Ovary (tissue), 9 donors: ENCODE results near the gene PLEKHH3. TPM values are rescaled to one million over a fixed set of nuclear protein-coding genes. Genes with fewer than 3 reads are reported as not detected.

Experiments
- DNase-seq, 5 donors: peaks; one replicate each; pipeline ENCODE4 v3.0.0-alpha.2; 2019 to 2020
- H3K27ac ChIP-seq, 2 donors: fragments of 200-600 bp; one replicate each; pipeline versions ENCODE4 v1.5.1 to v1.8.0; 2019 to 2022
- H3K27me3 ChIP-seq: fragments of 200-600 bp; one replicate; pipeline ENCODE4 v1.8.0; 2022
- H3K36me3 ChIP-seq: fragments of 200-600 bp; sonication (generic); one replicate; pipeline ENCODE4 v1.5.1; 2019
- H3K4me1 ChIP-seq: one replicate; pipeline ENCODE4 v1.8.1; 2013; ENCODE audit warnings: mild to moderate bottlenecking, moderate library complexity; ENCODE audit not compliant: insufficient read depth
- H3K4me3 ChIP-seq: fragments of 200-600 bp; sonication (generic); one replicate; pipeline ENCODE4 v1.5.1; 2017
- H3K9me3 ChIP-seq, 2 donors: fragments of 200-600 bp in 1 of 2; sonication (generic) in 1 of 2; one replicate each; pipeline versions ENCODE4 v1.5.1 to v1.8.1; 2013 to 2019; ENCODE audit warnings: mild to moderate bottlenecking in 1 of 2, moderate library complexity in 1 of 2
- EP300 ChIP-seq: sonication (generic); formaldehyde crosslinking; IDR thresholded peaks from one replicate; pipeline ENCODE4 v1.6.1; 2017; ENCODE audit warnings: antibody characterized with exemption
- POLR2A ChIP-seq: fragments of 450-650 bp; IDR thresholded peaks from one replicate; pipeline ENCODE4 v1.6.1; 2017; ENCODE audit warnings: antibody characterized with exemption, mild to moderate bottlenecking, moderate library complexity
- WGBS, 3 donors: extraction: QIAGEN DNeasy Blood & Tissue Kit in 1 of 3; methylation state at CpG; one replicate each; pipeline versions ENCODE4 v1.1.5 to v1.1.7; 2013 to 2017; 5-methylcytosine and 5-hydroxymethylcytosine counted together
- intact Hi-C, 4 donors: fragments of 100-400 bp; cut with DNase I; formaldehyde crosslinking; loops; one replicate each; pipeline versions ENCODE4 v1.11.0 to v1.15.1; 2022 to 2023
- polyA plus RNA-seq, 2 donors: library from polyadenylated mRNA; stranded (reverse); fragments of 200-250 nt in 1 of 2; fragments of 350-450 nt in 1 of 2; fragmentation: Illumina TruSeq in 1 of 2; extraction: RNeasy Lipid Tissue Mini Kit (QIAGEN cat#74804) in 1 of 2; gene quantifications; one replicate each; pipeline ENCODE4 v1.2.3, GENCODE V29; 2013 to 2014
- total RNA-seq, 7 donors: library from RNA; depleted of rRNA in 2 of 7; stranded (reverse); fragments of >200 nt in 2 of 7; fragmentation: NEBNext Ultra II Directional in 3 of 7; extraction: Animal tissue kit (Norgen Biotek cat#: 25700) in 3 of 7; gene quantifications; one replicate each; pipeline versions ENCODE4 v1.1.0 to v1.2.4, GENCODE V29; 2016 to 2023
- TF ChIP-seq, protein P1 (sequence below), 3 donors: fragments of 450-650 bp in 2 of 3; fragments of 200-600 bp in 1 of 3; IDR thresholded peaks; one replicate each; pipeline versions ENCODE4 v1.5.1 to v1.8.0; 2016 to 2022; ENCODE audit warnings: antibody characterized with exemption in 3 of 3, mild to moderate bottlenecking in 1 of 3
- donor health status: DM: no; HTN: no; CAD: no; lungs with moderate emphysema.
- donor health status: DM: no; HTN: no; CAD: no.
- donor health status: Bipolar disorder and iron deficiency.
- donor health status: DM: yes; HTN: yes; CAD: no.
- donor health status: DM: no; HTN: no; CAD: no.
- donor health status: DM: yes; HTN: yes; CAD: no.

The PLEKHH3 gene
- total and polyA plus RNA-seq, 9 donors: 2.1 to 81.6 (median 37.4) TPM

DNA sequence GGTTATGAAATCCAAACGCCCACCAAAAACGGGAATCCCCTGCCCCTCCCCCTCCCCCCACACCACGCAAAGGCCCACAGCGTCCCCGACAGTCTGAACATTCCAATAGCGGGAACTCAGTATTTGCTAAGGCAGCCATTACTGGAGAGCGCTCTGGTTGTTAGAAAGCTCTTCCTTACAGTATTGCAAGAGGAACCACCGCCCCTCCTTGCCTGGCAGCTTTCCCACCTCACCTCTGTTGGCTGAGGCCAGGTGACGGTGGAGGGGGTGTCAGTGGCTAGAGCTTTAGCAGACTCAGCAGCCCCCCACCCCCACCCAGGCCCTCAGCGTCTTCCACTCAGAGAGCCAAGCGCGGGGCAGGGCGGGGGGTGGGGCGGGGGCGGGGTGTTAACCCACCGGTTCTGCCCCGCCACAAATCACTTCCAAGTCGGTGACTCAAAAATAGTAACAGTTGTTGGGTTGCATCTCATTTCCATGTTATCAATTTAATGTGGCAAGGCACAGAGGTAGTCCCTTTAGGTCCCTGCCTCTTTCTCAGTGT is 2.2 kb upstream of the PLEKHH3 start:
- no peak for TF ChIP-seq EP300
- TF ChIP-seq, protein P1, sequence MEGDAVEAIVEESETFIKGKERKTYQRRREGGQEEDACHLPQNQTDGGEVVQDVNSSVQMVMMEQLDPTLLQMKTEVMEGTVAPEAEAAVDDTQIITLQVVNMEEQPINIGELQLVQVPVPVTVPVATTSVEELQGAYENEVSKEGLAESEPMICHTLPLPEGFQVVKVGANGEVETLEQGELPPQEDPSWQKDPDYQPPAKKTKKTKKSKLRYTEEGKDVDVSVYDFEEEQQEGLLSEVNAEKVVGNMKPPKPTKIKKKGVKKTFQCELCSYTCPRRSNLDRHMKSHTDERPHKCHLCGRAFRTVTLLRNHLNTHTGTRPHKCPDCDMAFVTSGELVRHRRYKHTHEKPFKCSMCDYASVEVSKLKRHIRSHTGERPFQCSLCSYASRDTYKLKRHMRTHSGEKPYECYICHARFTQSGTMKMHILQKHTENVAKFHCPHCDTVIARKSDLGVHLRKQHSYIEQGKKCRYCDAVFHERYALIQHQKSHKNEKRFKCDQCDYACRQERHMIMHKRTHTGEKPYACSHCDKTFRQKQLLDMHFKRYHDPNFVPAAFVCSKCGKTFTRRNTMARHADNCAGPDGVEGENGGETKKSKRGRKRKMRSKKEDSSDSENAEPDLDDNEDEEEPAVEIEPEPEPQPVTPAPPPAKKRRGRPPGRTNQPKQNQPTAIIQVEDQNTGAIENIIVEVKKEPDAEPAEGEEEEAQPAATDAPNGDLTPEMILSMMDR (IDR thresholded peaks at IDR 0.05): no peak
- no peak for TF ChIP-seq POLR2A
- H3K4me3 ChIP-seq: peak overlapping the region; percentile 68
- 4 to 10% (median 7%) methylated on average over 14 to 18 of the region's 18 CpGs for WGBS, 3 donors
- peak overlapping the region; percentile 82 to 94 for H3K27ac ChIP-seq
- intact Hi-C loops: loop anchor here in 2 of 4 donors (2.0 to 5.0 kb wide), 2 partner anchors 72 to 100 kb away; partner anchors contain the start of genes RETREG3 (in 1 of the 2) and TUBG1 (in 1 of the 2)
- no peaks in the 10 kb centered on the region for H3K27me3 ChIP-seq
- DNase-seq: peak; percentile 59 to 77 (median 75)
- no peaks in the 10 kb centered on the region for H3K9me3 ChIP-seq
- no peaks in the 10 kb centered on the region for H3K36me3 ChIP-seq
- H3K4me1 ChIP-seq: peaks cover 20% of the 10 kb centered on the region

DNA sequence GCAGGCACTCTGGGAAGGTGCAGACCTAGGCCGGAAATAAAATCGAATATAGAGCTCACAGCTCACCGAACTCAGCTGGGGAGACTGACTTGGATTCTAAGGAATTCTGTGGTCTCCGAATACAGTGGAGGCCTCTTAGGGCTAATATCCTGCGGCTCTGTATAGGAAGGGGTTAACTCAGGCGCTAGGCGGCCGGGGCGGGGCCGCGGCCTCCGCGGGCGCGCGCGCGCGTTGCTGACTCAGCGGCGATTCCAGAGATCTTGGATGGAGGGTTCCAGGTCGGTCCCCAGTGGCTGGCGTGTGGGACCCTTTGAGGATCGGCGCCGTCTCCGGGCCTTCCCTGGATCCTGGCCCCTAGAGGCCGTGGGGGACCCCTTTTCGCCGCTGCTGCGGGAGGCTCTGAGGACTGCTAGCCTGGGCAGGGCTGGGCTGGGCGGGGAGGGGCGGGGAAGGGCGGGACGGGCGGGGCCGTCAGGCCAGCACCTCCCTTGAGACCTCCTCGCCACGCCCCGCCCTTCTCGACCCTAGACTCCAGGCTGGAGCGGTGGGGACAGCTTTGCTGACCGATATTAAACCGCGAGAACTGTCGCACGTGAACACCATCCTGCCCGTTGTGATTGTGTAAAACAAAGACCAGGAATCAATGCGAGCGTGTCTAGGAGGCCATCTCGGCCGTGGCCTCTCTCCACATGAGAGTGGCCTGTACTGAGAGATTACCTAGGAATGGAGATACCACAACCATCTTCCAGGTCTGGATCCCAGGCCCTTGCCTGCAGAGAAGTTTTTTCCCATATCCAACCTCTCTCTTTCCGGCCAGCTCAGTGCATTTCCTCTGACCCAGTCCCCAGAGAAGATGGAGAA is 1.4 kb upstream of the PLEKHH3 start:
- no peaks in the 10 kb centered on the region for H3K9me3 ChIP-seq
- intact Hi-C loops: loop anchor here in 3 of 4 donors (1.0 to 5.0 kb wide), 3 partner anchors 71 to 101 kb away; partner anchors contain the start of genes PSMC3IP (in 1 of the 3), RETREG3 (in 1 of the 3) and TUBG1 (in 1 of the 3)
- DNase-seq: peak; percentile 77 to 91 (median 85)
- peak; percentile 63 for TF ChIP-seq POLR2A
- TF ChIP-seq, protein P1 (IDR thresholded peaks at IDR 0.05): no peak
- no peaks in the 10 kb centered on the region for H3K36me3 ChIP-seq
- H3K27ac ChIP-seq: peak overlapping the region; percentile 82 to 94
- peak overlapping the region; percentile 68 for H3K4me3 ChIP-seq
- H3K4me1 ChIP-seq: peaks cover 23% of the 10 kb centered on the region
- WGBS, 3 donors: 1% methylated on average over 50 to 53 of the region's 53 CpGs
- no peaks in the 10 kb centered on the region for H3K27me3 ChIP-seq

DNA sequence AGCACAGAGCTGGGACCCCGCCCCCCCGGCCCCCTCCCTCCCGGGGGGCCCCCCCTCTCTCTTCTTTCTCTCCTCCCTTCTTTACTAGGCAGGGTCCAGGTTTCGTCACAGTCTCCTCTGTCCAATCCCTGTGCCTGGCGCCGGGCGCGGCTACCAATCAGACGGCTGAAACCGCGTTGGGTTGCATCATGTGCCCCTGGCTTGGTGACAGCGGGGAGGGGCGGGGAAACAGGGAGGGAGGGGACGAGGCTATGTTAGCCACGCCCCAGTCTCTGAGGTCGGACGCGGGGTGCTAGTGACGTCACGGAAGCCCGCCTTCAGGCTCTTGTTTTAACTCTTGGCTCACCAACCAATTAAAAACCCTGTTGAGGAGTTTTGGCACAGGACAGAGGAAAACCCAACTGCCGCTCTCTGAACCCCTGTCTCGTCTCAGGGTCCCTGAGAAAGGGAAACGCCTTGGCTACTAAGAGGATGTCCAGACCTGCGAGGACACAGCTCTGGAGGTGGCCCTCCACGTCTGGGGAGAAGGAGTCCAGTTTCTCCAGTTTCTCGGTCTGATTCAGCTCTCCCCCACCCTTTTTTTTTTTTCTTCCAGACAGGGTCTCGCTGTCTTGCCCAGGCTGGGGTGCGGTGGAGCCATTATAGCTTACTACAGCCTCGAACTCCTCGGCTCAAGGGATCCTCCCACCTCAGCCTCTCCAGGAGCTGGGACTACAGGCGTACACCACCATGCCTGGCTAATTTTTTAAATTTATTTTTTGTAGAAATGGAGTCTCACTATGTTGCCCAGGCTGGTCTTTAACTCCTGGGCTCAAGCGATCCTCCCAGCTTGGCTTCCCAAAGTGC is 441 bp upstream of the PLEKHH3 start:
- Histone ChIP-seq H3K27ac (peak overlapping the region; percentile 82 to 94), H3K4me1 (peaks cover 20% of the 10 kb centered on the region), H3K27me3 (no peaks in the 10 kb centered on the region), H3K9me3 (no peaks in the 10 kb centered on the region), H3K36me3 (no peaks in the 10 kb centered on the region), H3K4me3 (peak overlapping the region; percentile 68)
- 2 to 3% (median 2%) methylated on average over 31 to 33 of the region's 33 CpGs for WGBS, 3 donors
- intact Hi-C loops: loop anchor here in 2 of 4 donors (1.0 to 5.0 kb wide), 2 partner anchors 70 to 100 kb away; partner anchors contain the start of genes PSMC3IP (in 1 of the 2), RETREG3 (in 1 of the 2) and TUBG1 (in 1 of the 2)
- peak; percentile 100 for DNase-seq
- TF ChIP-seq, protein P1 (IDR thresholded peaks at IDR 0.05): no peak
- TF ChIP-seq POLR2A (no peak), EP300 (no peak)

DNA sequence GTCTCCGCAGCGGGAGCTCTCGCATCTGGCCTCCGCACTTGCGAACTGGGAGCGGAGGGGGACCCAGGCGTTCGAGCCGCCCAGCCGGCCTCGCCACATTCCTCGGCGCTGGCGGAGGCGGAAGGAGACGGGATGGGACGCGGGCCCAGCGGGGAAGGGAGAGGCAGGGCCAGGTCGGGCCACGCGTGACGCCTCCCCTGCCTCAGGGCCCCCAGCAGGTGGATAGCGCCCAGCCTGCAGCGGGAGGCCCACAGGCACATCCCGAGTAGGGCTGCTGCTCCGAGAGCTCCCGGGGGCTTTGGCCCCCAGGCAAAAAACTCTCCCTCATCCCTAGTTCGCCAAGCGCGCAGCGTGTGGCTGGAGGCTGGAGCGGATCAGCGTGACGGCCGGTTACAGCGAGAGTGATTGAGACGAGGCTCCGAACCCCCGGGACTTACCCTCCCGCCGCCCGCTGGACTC is 800 bp downstream of the PLEKHH3 start:
- intact Hi-C loops: loop anchor here in 1 of 4 donors (5.0 kb wide), 1 partner anchor 69 kb away; the partner anchor contains the start of genes RETREG3 and TUBG1
- Histone ChIP-seq H3K27ac (peak overlapping the region; percentile 82 to 84), H3K36me3 (no peaks in the 10 kb centered on the region), H3K9me3 (no peaks in the 10 kb centered on the region), H3K27me3 (no peaks in the 10 kb centered on the region), H3K4me3 (peak overlapping the region; percentile 63), H3K4me1 (peaks cover 20% of the 10 kb centered on the region)
- TF ChIP-seq EP300 (no peak), POLR2A (no peak)
- TF ChIP-seq, protein P1 (IDR thresholded peaks at IDR 0.05): peak in 1 of 3 donors; percentile 12
- 0 to 1% (median 0%) methylated on average over 24 to 43 of the region's 43 CpGs for WGBS, 3 donors
- peak; percentile 63 to 77 (median 74) for DNase-seq
